NB4 (cell line): ENCODE results near the gene TMEM247.

Experiments used
- MYC ChIP-seq: IDR thresholded peaks from 2 replicates; pipeline ENCODE4 v1.6.1; 2011; ENCODE audit warnings: low read depth, low read length
- POLR2A ChIP-seq: IDR thresholded peaks from 2 replicates; pipeline ENCODE4 v1.6.1; 2011; ENCODE audit warnings: mild to moderate bottlenecking; ENCODE audit not compliant: insufficient read length; ENCODE audit errors: extremely low read depth
- TF ChIP-seq, protein P1 (sequence below): IDR thresholded peaks from 2 replicates; pipeline ENCODE4 v1.6.1; 2011; ENCODE audit warnings: low read depth, low read length
- TF ChIP-seq, protein P2 (sequence below): IDR thresholded peaks from one replicate; pipeline ENCODE4 v1.5.1; 2012; ENCODE audit warnings: low read depth, low read length

DNA sequence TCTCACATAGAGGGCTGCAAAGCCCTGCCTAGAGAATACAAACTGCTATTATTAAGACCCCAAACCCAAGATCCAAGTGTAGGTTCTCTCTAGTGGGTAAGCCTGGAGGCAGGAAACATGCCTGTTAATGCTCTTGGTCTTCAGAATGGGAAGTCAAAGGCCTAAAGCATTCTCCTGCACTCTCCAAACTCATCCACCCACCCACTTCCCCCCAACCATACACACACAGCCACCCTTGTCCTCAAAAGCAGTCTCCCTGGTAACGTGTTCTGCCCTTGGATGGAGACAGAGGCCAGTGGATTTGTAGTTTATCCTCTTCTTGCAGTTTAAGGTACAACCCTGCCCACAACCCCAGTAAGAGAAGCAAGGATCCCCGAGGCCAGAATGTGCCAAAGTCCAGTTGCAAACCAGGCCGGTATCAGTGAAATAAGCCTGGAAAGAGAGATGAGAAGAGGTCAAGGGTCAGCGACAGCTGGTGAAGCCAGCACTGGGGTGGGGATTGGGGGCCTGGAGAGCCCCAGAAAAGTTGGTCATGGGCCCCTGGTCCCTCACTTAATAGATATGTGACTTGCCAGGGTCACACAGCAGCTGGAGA, 23.0 kb downstream of the TMEM247 start:
- TF ChIP-seq, protein P1, sequence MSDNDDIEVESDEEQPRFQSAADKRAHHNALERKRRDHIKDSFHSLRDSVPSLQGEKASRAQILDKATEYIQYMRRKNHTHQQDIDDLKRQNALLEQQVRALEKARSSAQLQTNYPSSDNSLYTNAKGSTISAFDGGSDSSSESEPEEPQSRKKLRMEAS: no peak
- TF ChIP-seq, protein P2, sequence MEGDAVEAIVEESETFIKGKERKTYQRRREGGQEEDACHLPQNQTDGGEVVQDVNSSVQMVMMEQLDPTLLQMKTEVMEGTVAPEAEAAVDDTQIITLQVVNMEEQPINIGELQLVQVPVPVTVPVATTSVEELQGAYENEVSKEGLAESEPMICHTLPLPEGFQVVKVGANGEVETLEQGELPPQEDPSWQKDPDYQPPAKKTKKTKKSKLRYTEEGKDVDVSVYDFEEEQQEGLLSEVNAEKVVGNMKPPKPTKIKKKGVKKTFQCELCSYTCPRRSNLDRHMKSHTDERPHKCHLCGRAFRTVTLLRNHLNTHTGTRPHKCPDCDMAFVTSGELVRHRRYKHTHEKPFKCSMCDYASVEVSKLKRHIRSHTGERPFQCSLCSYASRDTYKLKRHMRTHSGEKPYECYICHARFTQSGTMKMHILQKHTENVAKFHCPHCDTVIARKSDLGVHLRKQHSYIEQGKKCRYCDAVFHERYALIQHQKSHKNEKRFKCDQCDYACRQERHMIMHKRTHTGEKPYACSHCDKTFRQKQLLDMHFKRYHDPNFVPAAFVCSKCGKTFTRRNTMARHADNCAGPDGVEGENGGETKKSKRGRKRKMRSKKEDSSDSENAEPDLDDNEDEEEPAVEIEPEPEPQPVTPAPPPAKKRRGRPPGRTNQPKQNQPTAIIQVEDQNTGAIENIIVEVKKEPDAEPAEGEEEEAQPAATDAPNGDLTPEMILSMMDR: no peak
- TF ChIP-seq MYC: no peak
- TF ChIP-seq POLR2A: no peak
